Body of pancreas (tissue), 4 donors: Measurements from ENCODE around the gene SLC16A12. TPM values are rescaled to one million over a fixed set of nuclear protein-coding genes. Genes with fewer than 3 reads are reported as not detected.

Experiments used
- ATAC-seq: fragments of 150-250 bp; one replicate; pipeline ENCODE4 v1.9.1; 2016
- DNase-seq, 4 donors: peaks; one replicate each; pipeline ENCODE4 v3.0.0-alpha.2; 2019
- H3K27ac ChIP-seq, 4 donors: fragments of 200-600 bp; sonication (generic); 1 replicate in 3 of 4; 2 replicates in 1 of 4; pipeline versions ENCODE4 v1.5.1 to v1.6.1; 2016 to 2019; ENCODE audit warnings: mild to moderate bottlenecking in 1 of 4, mixed read lengths in 1 of 4, moderate library complexity in 1 of 4
- H3K27me3 ChIP-seq, 2 donors: fragments of 200-600 bp; sonication (generic); one replicate each; pipeline ENCODE4 v1.6.0; 2016; ENCODE audit warnings: mild to moderate bottlenecking in 1 of 2
- H3K36me3 ChIP-seq, 2 donors: fragments of 200-600 bp; sonication (generic); replicated peaks in 1 of 2; 2 replicates each; pipeline ENCODE4 v1.5.1; 2016; ENCODE audit warnings: low read depth in 2 of 2; ENCODE audit not compliant: insufficient read depth in 1 of 2
- H3K4me1 ChIP-seq: fragments of 200-600 bp; sonication (generic); one replicate; pipeline ENCODE4 v1.6.0; 2016
- H3K4me3 ChIP-seq, 2 donors: fragments of 200-600 bp; sonication (generic); 1 replicate in 1 of 2; 2 replicates in 1 of 2; pipeline ENCODE4 v1.5.1; 2016 to 2019
- H3K9me3 ChIP-seq, 3 donors: fragments of 200-600 bp; sonication (generic); 1 replicate in 2 of 3; 2 replicates in 1 of 3; pipeline ENCODE4 v1.5.1; 2016
- POLR2A ChIP-seq, 3 donors: fragments of 450-650 bp; IDR thresholded peaks; one replicate each; pipeline ENCODE4 v1.6.1; 2016; ENCODE audit warnings: antibody characterized with exemption in 3 of 3, mild to moderate bottlenecking in 2 of 3
- WGBS, 2 donors: methylation state at CpG; one replicate each; pipeline ENCODE4 v1.1.5; 2017; 5-methylcytosine and 5-hydroxymethylcytosine counted together
- intact Hi-C: fragments of 100-400 bp; cut with DNase I; formaldehyde crosslinking; loops from one replicate; pipeline ENCODE4 v1.15.1; 2023
- total RNA-seq, 2 donors: library from RNA; depleted of rRNA; stranded (reverse); fragments of >200 nt; gene quantifications; one replicate each; pipeline ENCODE4 v1.1.0, GENCODE V29; 2016
- TF ChIP-seq, protein P1 (sequence below), 7 experiments: fragments of 450-650 bp in 4 of 7; fragments of 200-600 bp in 3 of 7; sonication (generic) in 3 of 7; IDR thresholded peaks; one replicate each; pipeline ENCODE4 v1.5.1; 2016 to 2019; ENCODE audit warnings: antibody characterized with exemption in 7 of 7

SLC16A12 gene
- total RNA-seq, 2 donors from 2014 or later, result 19.5 to 26.7 TPM

DNA sequence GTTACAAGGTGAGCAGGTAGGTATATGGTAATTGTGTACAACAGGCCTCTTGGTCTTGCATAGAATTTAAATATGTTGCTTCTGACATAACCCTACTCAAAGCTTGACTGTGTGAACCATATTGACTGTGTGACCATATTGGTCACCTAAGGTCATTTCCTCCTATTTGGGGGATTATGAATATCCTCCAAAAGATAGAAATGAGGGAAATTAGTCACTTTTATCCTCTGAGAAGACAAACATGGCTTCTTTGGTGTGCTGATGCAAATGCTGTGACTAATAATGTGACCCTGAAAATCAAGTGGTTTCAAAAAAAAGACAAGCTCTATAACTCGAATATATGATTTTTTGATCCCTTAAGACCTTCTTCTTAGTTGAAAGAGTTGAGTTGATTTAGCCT, 93.1 kb downstream of the SLC16A12 start:
- no peak overlapping the region for H3K27ac ChIP-seq
- no peaks in the 10 kb centered on the region for H3K9me3 ChIP-seq
- no peaks in the 10 kb centered on the region for H3K36me3 ChIP-seq
- peaks cover 8% of the 10 kb centered on the region for H3K4me1 ChIP-seq
- H3K27me3 ChIP-seq, result no peaks in the 10 kb centered on the region
- WGBS, 2 donors, result 65 to 76% methylated on average over 1 of the region's 1 CpG
- intact Hi-C loops, result no loop called here
- DNase-seq, result no peak
- TF ChIP-seq POLR2A (IDR thresholded peaks at IDR 0.05), result no peak
- TF ChIP-seq, protein P1, sequence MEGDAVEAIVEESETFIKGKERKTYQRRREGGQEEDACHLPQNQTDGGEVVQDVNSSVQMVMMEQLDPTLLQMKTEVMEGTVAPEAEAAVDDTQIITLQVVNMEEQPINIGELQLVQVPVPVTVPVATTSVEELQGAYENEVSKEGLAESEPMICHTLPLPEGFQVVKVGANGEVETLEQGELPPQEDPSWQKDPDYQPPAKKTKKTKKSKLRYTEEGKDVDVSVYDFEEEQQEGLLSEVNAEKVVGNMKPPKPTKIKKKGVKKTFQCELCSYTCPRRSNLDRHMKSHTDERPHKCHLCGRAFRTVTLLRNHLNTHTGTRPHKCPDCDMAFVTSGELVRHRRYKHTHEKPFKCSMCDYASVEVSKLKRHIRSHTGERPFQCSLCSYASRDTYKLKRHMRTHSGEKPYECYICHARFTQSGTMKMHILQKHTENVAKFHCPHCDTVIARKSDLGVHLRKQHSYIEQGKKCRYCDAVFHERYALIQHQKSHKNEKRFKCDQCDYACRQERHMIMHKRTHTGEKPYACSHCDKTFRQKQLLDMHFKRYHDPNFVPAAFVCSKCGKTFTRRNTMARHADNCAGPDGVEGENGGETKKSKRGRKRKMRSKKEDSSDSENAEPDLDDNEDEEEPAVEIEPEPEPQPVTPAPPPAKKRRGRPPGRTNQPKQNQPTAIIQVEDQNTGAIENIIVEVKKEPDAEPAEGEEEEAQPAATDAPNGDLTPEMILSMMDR (IDR thresholded peaks at IDR 0.05), result no peak
- ATAC-seq, result no peak
- H3K4me3 ChIP-seq, result no peak overlapping the region

DNA sequence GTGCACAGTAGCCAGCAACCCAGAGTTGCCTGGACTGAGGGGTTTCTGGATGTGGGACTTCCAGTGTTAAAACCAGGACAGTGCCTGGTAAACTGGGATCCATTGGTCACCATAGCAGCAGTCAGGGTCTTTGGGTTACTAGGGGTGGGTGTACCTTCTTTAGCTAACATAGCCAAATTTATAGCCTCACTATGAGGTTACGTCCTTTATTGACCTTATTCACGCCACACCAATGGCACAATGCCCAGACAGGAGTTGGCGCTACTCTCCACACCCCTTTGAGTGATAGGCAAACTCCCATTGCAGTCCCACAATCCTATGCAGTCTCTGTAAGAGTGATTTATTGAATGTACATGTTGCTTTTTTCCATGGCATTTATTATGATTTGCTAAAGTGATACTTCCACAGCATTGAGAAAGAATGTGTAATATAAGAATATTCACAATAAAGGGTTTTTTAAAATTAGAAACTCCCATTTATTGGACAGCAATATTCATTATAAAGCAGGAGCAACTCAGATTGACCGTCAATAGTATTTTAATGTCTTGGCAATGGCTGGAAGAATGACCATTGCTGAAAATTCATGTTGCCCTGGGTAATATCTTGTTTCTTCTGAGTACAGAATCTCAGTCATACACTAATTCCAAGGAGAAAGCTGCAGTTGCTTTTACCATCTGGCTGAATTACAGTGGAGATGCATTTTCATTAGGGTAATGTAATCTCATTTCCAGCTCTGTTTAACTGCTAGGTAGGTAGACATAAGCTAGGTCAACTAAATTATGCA, 95.0 kb downstream of the SLC16A12 start:
- H3K27me3 ChIP-seq, result no peaks in the 10 kb centered on the region
- H3K9me3 ChIP-seq, result no peaks in the 10 kb centered on the region
- no peaks in the 10 kb centered on the region for H3K36me3 ChIP-seq
- DNase-seq, result peak in 2 of 4 donors; percentile 69 to 85
- intact Hi-C loops, result no loop called here
- WGBS, 2 donors, result 41 to 92% methylated on average over 4 of the region's 4 CpGs
- H3K4me3 ChIP-seq, result no peak overlapping the region
- TF ChIP-seq, protein P1 (IDR thresholded peaks at IDR 0.05), result no peak
- TF ChIP-seq POLR2A (IDR thresholded peaks at IDR 0.05), result no peak
- ATAC-seq, result peak; percentile 77
- peaks cover 8% of the 10 kb centered on the region for H3K4me1 ChIP-seq
- H3K27ac ChIP-seq, result no peak overlapping the region

DNA sequence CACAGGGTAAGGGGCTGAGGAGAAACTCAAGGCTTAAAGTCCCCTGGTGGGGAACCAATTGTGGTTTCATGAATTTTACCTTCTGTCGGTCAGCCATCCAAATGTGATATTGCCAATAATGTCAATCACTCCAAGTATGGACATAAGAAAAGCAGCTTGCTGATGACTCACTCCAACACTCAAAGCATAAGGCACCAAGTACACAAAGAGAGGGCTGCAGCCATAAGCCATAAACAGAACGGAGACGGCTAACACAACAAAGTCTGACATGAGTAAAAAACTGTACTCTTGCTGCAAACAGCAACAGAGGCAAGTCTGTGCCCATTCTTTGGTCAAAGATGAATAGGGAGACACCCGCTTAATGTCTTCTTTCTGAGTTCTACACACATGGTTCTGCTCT, 96.9 kb downstream of the SLC16A12 start:
- intact Hi-C loops, result no loop called here
- Histone ChIP-seq H3K27me3 (no peaks in the 10 kb centered on the region), H3K36me3 (no peaks in the 10 kb centered on the region), H3K4me3 (no peak overlapping the region), H3K9me3 (no peaks in the 10 kb centered on the region), H3K27ac (no peak overlapping the region), H3K4me1 (peaks cover 8% of the 10 kb centered on the region)
- DNase-seq (no peak), ATAC-seq (no peak)
- 93 to 94% methylated on average over 4 of the region's 4 CpGs for WGBS, 2 donors
- no peak for TF ChIP-seq POLR2A (IDR thresholded peaks at IDR 0.05)
- TF ChIP-seq, protein P1 (IDR thresholded peaks at IDR 0.05), result no peak

DNA sequence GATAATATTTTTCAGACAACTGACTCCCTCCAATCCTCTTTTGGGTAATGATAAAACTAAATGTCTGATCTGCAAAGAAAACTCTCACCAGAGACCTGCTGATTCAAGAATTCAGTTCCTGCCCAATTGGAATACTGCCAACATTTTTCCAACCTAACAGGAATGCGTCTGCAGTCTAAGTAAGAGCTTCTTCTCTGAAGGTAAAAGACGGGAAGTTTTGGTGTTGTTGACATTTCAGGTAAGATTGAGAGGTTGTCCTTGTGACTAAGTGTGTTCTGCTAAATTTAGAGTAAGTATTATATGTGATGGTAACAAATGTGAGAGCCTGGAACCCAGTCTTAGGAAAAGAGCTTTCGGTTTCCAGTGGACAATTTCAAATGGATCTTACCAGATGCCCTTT, 103.4 kb downstream of the SLC16A12 start:
- intact Hi-C loops, result no loop called here
- no peak overlapping the region for H3K27ac ChIP-seq
- no peaks in the 10 kb centered on the region for H3K9me3 ChIP-seq
- ATAC-seq (peak; percentile 38), DNase-seq (peak in 2 of 4 donors; percentile 27 to 31)
- H3K4me1 ChIP-seq, result peaks cover 11% of the 10 kb centered on the region
- no peaks in the 10 kb centered on the region for H3K27me3 ChIP-seq
- 45 to 48% methylated on average over 3 of the region's 3 CpGs for WGBS, 2 donors
- TF ChIP-seq POLR2A (IDR thresholded peaks at IDR 0.05), result no peak
- TF ChIP-seq, protein P1 (IDR thresholded peaks at IDR 0.05), result no peak
- no peaks in the 10 kb centered on the region for H3K36me3 ChIP-seq
- H3K4me3 ChIP-seq, result no peak overlapping the region

DNA sequence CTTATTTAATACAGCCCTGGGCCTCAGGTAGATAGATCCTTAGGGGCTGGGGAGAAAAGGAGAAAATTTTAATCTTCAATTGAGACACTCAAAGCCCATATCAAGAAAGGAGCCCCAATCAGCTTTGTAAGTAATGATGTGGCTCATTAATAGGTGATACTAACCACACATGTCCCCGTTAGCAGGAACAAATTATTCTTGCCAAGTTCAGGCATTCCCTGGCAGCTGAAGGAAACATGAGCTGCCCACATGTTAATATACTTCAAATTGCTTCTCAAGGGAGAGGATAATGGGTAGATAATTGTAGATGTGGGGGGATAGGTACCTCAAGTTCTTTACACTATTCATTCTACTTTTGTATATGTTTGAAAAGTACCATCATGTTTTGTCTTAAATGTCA, 106.5 kb downstream of the SLC16A12 start:
- Histone ChIP-seq H3K4me3 (no peak overlapping the region), H3K27ac (no peak overlapping the region), H3K4me1 (peaks cover 22% of the 10 kb centered on the region), H3K27me3 (no peaks in the 10 kb centered on the region), H3K9me3 (no peaks in the 10 kb centered on the region), H3K36me3 (no peaks in the 10 kb centered on the region)
- TF ChIP-seq, protein P1 (IDR thresholded peaks at IDR 0.05), result no peak
- TF ChIP-seq POLR2A (IDR thresholded peaks at IDR 0.05), result no peak
- ATAC-seq (no peak), DNase-seq (no peak)
- 19 to 20% methylated on average over 1 of the region's 1 CpG for WGBS, 2 donors
- intact Hi-C loops, result loop anchor here (5.0 kb wide), 1 partner anchor 133 kb away; no protein-coding TSS in a partner anchor
